NT2/D1 (cell line): Measurements from ENCODE around the gene RORC.

Experiments
- SUZ12 ChIP-seq: IDR thresholded peaks from 2 replicates; pipeline ENCODE4 v1.6.1; 2011; ENCODE audit not compliant: insufficient read length, insufficient read depth; ENCODE audit errors: extremely low read depth
- YY1 ChIP-seq: IDR thresholded peaks from 2 replicates; pipeline ENCODE4 v1.6.1; 2011; ENCODE audit not compliant: insufficient read length, insufficient read depth
- ZNF274 ChIP-seq: IDR thresholded peaks from 2 replicates; pipeline ENCODE4 v1.6.1; 2011; ENCODE audit warnings: mild to moderate bottlenecking, low read depth, low read length

DNA sequence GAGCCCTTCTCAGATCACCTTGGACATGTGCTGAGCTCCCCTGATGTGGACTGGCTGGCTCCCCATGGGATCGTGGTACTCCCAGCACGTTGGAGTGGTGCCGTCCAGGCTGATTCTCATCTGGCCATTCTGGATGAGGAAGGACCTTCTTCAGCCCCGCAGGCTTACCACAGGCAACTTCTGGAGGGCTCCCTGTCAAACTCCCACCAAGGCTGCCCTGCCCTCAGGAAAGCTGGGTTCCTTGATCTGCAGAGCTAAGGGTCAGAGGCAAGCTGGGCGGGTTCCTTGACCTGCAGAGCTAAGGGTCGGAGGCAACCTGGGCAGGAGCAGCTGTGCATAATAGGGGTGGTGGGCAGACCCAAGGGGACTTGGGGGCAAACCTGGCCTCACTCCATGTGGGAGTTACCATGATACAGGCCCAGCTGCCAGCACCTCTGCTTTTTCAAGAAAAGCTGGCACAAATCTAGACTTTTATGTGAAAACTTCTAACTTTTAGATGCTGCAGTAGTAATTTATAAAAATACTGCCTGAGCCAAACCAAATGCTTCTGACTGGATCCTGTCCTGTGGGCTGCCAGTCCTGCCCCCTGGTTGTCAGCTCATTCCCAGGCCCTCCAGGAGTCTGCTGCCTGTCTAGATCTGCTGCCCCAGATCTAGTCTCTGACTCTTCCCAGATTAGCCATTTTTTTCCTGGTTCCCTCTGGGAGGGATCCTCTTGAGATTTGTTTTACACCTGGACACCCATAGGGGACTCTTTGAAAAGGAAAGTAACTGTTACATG lies 27.5 kb upstream of the RORC start:
- TF ChIP-seq YY1: no peak
- TF ChIP-seq ZNF274: no peak
- TF ChIP-seq SUZ12: no peak
